Heart right ventricle (tissue), 16 donors: ENCODE measurements around the gene FOXN4. TPM values are rescaled to one million over a fixed set of nuclear protein-coding genes. Genes with fewer than 3 reads are reported as not detected.

Source experiments
- ATAC-seq, 8 donors: fragments of 200-7000 bp; cut with Tn5 transposase; one replicate each; pipeline ENCODE4 v1.9.1; 2020; ENCODE audit warnings: mild to moderate bottlenecking in 8 of 8, moderate library complexity in 8 of 8, moderate number of reproducible peaks in 1 of 8
- DNase-seq, 2 donors: peaks; one replicate each; pipeline ENCODE4 v3.0.0-alpha.2; 2020
- H3K27ac ChIP-seq, 10 donors: fragments of 200-600 bp; sonication (generic) in 2 of 10; one replicate each; pipeline versions ENCODE4 v1.5.0 to v1.8.0; 2020 to 2022; ENCODE audit warnings: mild to moderate bottlenecking in 3 of 10
- H3K27me3 ChIP-seq, 7 donors: fragments of 200-600 bp; one replicate each; pipeline ENCODE4 v1.8.0; 2021 to 2022; ENCODE audit warnings: mild to moderate bottlenecking in 2 of 7
- H3K36me3 ChIP-seq, 9 donors: fragments of 200-600 bp; sonication (generic) in 1 of 9; one replicate each; pipeline versions ENCODE4 v1.5.0 to v1.8.0; 2020 to 2022; ENCODE audit warnings: mild to moderate bottlenecking in 2 of 9
- H3K4me1 ChIP-seq, 9 donors: fragments of 200-600 bp; sonication (generic) in 1 of 9; one replicate each; pipeline versions ENCODE4 v1.5.0 to v1.8.0; 2020 to 2022; ENCODE audit warnings: mild to moderate bottlenecking in 4 of 9
- H3K4me3 ChIP-seq, 10 donors: fragments of 200-600 bp; sonication (generic) in 2 of 10; one replicate each; pipeline versions ENCODE4 v1.5.0 to v1.8.0; 2020 to 2022; ENCODE audit warnings: mild to moderate bottlenecking in 7 of 10, moderate library complexity in 2 of 10
- H3K9me3 ChIP-seq, 11 donors: fragments of 200-600 bp in 10 of 11; sonication (generic) in 2 of 11; one replicate each; pipeline versions ENCODE4 v1.5.0 to v1.8.0; 2013 to 2022; ENCODE audit warnings: mild to moderate bottlenecking in 2 of 11, control low read depth in 1 of 11, moderate library complexity in 1 of 11
- CTCF ChIP-seq, 9 donors: fragments of 200-600 bp; sonication (generic) in 2 of 9; IDR thresholded peaks; one replicate each; pipeline versions ENCODE4 v1.5.0 to v1.8.0; 2021 to 2022; ENCODE audit warnings: antibody characterized with exemption in 9 of 9, mild to moderate bottlenecking in 5 of 9, moderate library complexity in 1 of 9
- WGBS, 2 donors: extraction: QIAGEN DNeasy Blood & Tissue Kit; methylation state at CpG; one replicate each; pipeline ENCODE4 v1.1.7; 2013; ENCODE audit warnings: inconsistent platforms in 1 of 2; 5-methylcytosine and 5-hydroxymethylcytosine counted together
- intact Hi-C, 10 donors: fragments of 100-400 bp; cut with DNase I; formaldehyde crosslinking; loops; one replicate each; pipeline versions ENCODE4 v1.11.1 to v1.14.2; 2022
- polyA plus RNA-seq, 2 donors: library from polyadenylated mRNA; stranded (reverse); fragments of 200-250 nt; gene quantifications; one replicate each; pipeline ENCODE4 v1.2.3, GENCODE V29; 2013
- total RNA-seq, 10 donors: library from RNA; stranded (reverse); fragmentation: NEBNext Ultra II Directional in 3 of 10; extraction: Animal tissue kit (Norgen Biotek cat#: 25700) in 3 of 10; gene quantifications; one replicate each; pipeline versions ENCODE4 v1.2.1 to v1.2.4, GENCODE V29; 2021 to 2023
- donor health status: Arrhythmogenic right ventricular cardiomyopathy.
- donor health status: ischemic (EF 13 %, LVEDD 7.1; RV severe dilation, severe dysfunction).
- donor health status: healthy with polysubstance abuse.
- donor health status: DM: no; HTN: yes; CAD: no.
- donor health status: DM: no; HTN: no; CAD: no.
- donor health status: ischemic (EF 25% LVEDD 6.9; RV normal size, moderate dysfunction).
- donor health status: ischemic (EF 25% LVEDD 5.7; RV mildly dilated, moderate dysfunction).
- donor health status: healthy.
- donor health status: DM: yes; HTN: yes; CAD: no.
- donor health status: Ischemic cardiomyopathy.
- donor health status: ischemic (EF 35%, LVEDD 5.7; RV mildly dilated, moderate dysfunction).
- donor health status: nonischemic (EF 11% LVEDD 7.7; RV severe dilation, severe dysfunction).
- donor health status: DM: yes; HTN: yes; CAD: no.
- donor health status: PGD.
- donor health status: ischemic (EF 29% LVEDD 5.4; RV normal size, mild dysfunction).
- donor health status: nonischemic (EF 23%, LVEDD 6.1; RV moderate dilation, normal function).

The FOXN4 gene
- total and polyA plus RNA-seq, 12 donors: 0.07 to 0.19 TPM; not detected in 10

DNA sequence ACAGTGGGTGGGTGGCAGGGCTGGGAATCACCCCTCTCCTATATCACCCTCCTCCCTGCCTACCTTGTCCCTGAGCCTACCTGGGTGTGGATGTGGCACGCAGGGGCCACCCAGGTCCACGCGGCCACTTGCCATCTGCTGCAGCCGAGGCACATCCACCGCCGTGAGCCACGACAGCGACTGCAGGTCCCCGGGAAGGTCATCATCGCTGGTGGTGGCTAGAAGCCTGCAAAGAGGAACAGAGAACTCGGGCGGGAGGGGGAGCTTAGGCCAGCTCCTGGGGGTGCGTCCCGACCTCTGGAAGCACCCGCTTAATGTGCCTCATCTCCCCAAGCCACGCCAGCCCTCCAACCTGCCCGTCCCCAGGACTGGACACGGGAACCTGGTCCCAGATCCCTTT lies 19.0 kb downstream of the FOXN4 start:
- no peak for DNase-seq
- 88 to 93% methylated on average over 18 of the region's 18 CpGs for WGBS, 2 donors
- TF ChIP-seq CTCF (IDR thresholded peaks at IDR 0.05): no peak
- H3K27me3 ChIP-seq: peaks cover 0 to 17% (median 8%) of the 10 kb centered on the region in 7 donors
- H3K9me3 ChIP-seq: no peaks in the 10 kb centered on the region
- peaks cover 0 to 14% (median 3%) of the 10 kb centered on the region in 9 donors for H3K4me1 ChIP-seq
- H3K27ac ChIP-seq: no peak overlapping the region
- ATAC-seq: no peak
- H3K4me3 ChIP-seq: no peak overlapping the region
- no peaks in the 10 kb centered on the region for H3K36me3 ChIP-seq
- intact Hi-C loops: no loop called here

- ATAC-seq: no peak
- Histone ChIP-seq H3K36me3 (no peaks in the 10 kb centered on the region), H3K4me1 (peaks cover 0 to 14% (median 3%) of the 10 kb centered on the region in 9 donors), H3K27ac (no peak overlapping the region), H3K27me3 (peaks cover 0 to 17% (median 8%) of the 10 kb centered on the region in 7 donors), H3K4me3 (no peak overlapping the region), H3K9me3 (no peaks in the 10 kb centered on the region)
- no peak for DNase-seq
- intact Hi-C loops: no loop called here
- no peak for TF ChIP-seq CTCF (IDR thresholded peaks at IDR 0.05)
- 88 to 90% methylated on average over 6 of the region's 6 CpGs for WGBS, 2 donors
These were observed 19.5 kb downstream of the FOXN4 start for GRCh38 chr12:109289551-109289950.

- Histone ChIP-seq H3K4me1 (peaks cover 0 to 14% (median 3%) of the 10 kb centered on the region in 9 donors), H3K9me3 (no peaks in the 10 kb centered on the region), H3K27ac (no peak overlapping the region), H3K36me3 (no peaks in the 10 kb centered on the region), H3K27me3 (peaks cover 0 to 17% (median 8%) of the 10 kb centered on the region in 7 donors), H3K4me3 (no peak overlapping the region)
- DNase-seq (no peak), ATAC-seq (no peak)
- 75 to 87% methylated on average over 4 of the region's 4 CpGs for WGBS, 2 donors
- TF ChIP-seq CTCF (IDR thresholded peaks at IDR 0.05): no peak
- intact Hi-C loops: no loop called here
These were observed 20.1 kb downstream of the FOXN4 start for GRCh38 chr12:109289004-109289403.

DNA sequence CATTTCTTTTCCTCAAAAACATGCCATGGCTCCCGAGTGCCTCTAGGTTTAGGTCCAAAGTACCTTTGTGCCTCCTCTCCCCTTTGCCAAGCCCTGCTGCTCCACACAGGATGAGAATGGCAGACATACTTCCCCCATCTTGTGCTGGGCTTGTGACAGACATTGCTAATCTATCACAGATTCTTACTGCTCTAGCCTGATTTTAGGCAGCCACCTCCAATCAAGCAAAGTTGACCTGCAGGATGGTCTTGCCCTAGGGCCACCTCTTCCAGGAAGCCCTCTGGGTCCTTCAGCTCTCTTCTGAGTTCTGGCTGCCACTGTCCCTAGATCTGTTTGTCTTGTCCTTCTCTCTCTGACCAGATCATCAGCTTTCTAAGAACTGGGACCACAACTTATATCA lies 20.5 kb downstream of the FOXN4 start:
- Histone ChIP-seq H3K36me3 (no peaks in the 10 kb centered on the region), H3K4me3 (no peak overlapping the region), H3K27me3 (peaks cover 0 to 17% (median 8%) of the 10 kb centered on the region in 7 donors), H3K27ac (no peak overlapping the region), H3K9me3 (no peaks in the 10 kb centered on the region), H3K4me1 (peaks cover 0 to 14% (median 3%) of the 10 kb centered on the region in 9 donors)
- ATAC-seq: no peak
- no peak for DNase-seq
- intact Hi-C loops: no loop called here
- 81 to 83% methylated on average over 1 of the region's 1 CpG for WGBS, 2 donors
- TF ChIP-seq CTCF (IDR thresholded peaks at IDR 0.05): no peak
